Liver (tissue), 9 donors: ENCODE data around the gene POU3F4. TPM values are rescaled to one million over a fixed set of nuclear protein-coding genes. Genes with fewer than 3 reads are reported as not detected.

Experiments used
- DNase-seq: peaks from one replicate; pipeline ENCODE4 v3.0.0-alpha.2; 2017; ENCODE audit warnings: low spot score
- H3K27ac ChIP-seq, 2 donors: one replicate each; pipeline ENCODE4 v1.7.0; 2013; ENCODE audit warnings: inconsistent platforms in 2 of 2, low read length in 2 of 2, control low read depth in 1 of 2, low read depth in 1 of 2, mild to moderate bottlenecking in 1 of 2
- H3K27me3 ChIP-seq, 4 donors: one replicate each; pipeline versions ENCODE4 v1.6.1 to v1.7.0; 2013; ENCODE audit warnings: low read length in 3 of 4, inconsistent platforms in 1 of 4, mild to moderate bottlenecking in 1 of 4, moderate library complexity in 1 of 4; ENCODE audit not compliant: control insufficient read depth in 4 of 4, insufficient read depth in 4 of 4
- H3K36me3 ChIP-seq, 4 donors: one replicate each; pipeline versions ENCODE4 v1.6.1 to v1.7.0; 2013; ENCODE audit warnings: low read length in 3 of 4, mild to moderate bottlenecking in 3 of 4, low read depth in 1 of 4, moderate library complexity in 1 of 4; ENCODE audit not compliant: control insufficient read depth in 4 of 4, insufficient read depth in 3 of 4
- H3K4me1 ChIP-seq, 4 donors: one replicate each; pipeline versions ENCODE4 v1.6.1 to v1.7.0; 2013; ENCODE audit warnings: low read length in 3 of 4, mild to moderate bottlenecking in 3 of 4, moderate library complexity in 1 of 4; ENCODE audit not compliant: control insufficient read depth in 4 of 4, insufficient read depth in 4 of 4
- H3K4me3 ChIP-seq, 3 donors: one replicate each; pipeline versions ENCODE4 v1.6.1 to v1.7.0; 2013; ENCODE audit warnings: low read length in 3 of 3, control low read depth in 1 of 3, low read depth in 1 of 3, mild to moderate bottlenecking in 1 of 3
- H3K9ac ChIP-seq, 2 donors: one replicate each; pipeline ENCODE4 v1.7.0; 2013; ENCODE audit warnings: low read length in 2 of 2, mild to moderate bottlenecking in 2 of 2, moderate library complexity in 2 of 2, control low read depth in 1 of 2, low read depth in 1 of 2
- H3K9me3 ChIP-seq, 4 donors: one replicate each; pipeline versions ENCODE4 v1.6.1 to v1.7.0; 2013; ENCODE audit warnings: low read length in 3 of 4; ENCODE audit not compliant: control insufficient read depth in 4 of 4
- GABPA ChIP-seq, 2 donors: IDR thresholded peaks in 1 of 2; conservative IDR thresholded peaks in 1 of 2; 2 replicates each; pipeline ENCODE4 v1.6.1; 2016; ENCODE audit warnings: antibody characterized with exemption in 2 of 2, mild to moderate bottlenecking in 1 of 2, moderate library complexity in 1 of 2
- HNF4G ChIP-seq: IDR thresholded peaks from 2 replicates; pipeline ENCODE4 v1.6.1; 2016; ENCODE audit warnings: antibody characterized with exemption
- JUND ChIP-seq, 2 donors: IDR thresholded peaks; 2 replicates each; pipeline ENCODE4 v1.6.1; 2016; ENCODE audit warnings: antibody characterized with exemption in 2 of 2
- RAD21 ChIP-seq, 2 donors: IDR thresholded peaks; 2 replicates each; pipeline ENCODE4 v1.6.1; 2016; ENCODE audit warnings: antibody characterized with exemption in 2 of 2, mild to moderate bottlenecking in 2 of 2
- RXRA ChIP-seq, 2 donors: IDR thresholded peaks; 2 replicates each; pipeline ENCODE4 v1.6.1; 2017 to 2018; ENCODE audit warnings: antibody characterized with exemption in 2 of 2, mild to moderate bottlenecking in 1 of 2
- TAF1 ChIP-seq: conservative IDR thresholded peaks from 2 replicates; pipeline ENCODE4 v1.6.1; 2016; ENCODE audit warnings: antibody characterized with exemption, mild to moderate bottlenecking
- WGBS: extraction: QIAGEN DNeasy Blood & Tissue Kit; methylation state at CpG from one replicate; pipeline ENCODE4 v1.1.7; 2013; 5-methylcytosine and 5-hydroxymethylcytosine counted together
- polyA plus RNA-seq, 2 donors: library from polyadenylated mRNA; stranded (reverse) in 1 of 2; unstranded in 1 of 2; fragments of 200-250 nt in 1 of 2; fragments of >200 nt in 1 of 2; fragmentation: Nextera tagmentation in 1 of 2; extraction: Ambion mirVana in 1 of 2; gene quantifications; one replicate each; pipeline versions ENCODE4 v1.2.1 to v1.2.3, GENCODE V29; 2013 to 2015
- total RNA-seq, 2 donors: library from RNA; depleted of rRNA; stranded (reverse); fragments of >200 nt; gene quantifications; one replicate each; pipeline ENCODE4 v1.2.3, GENCODE V29; 2014
- TF ChIP-seq, protein P1 (sequence below): IDR thresholded peaks from 2 replicates; pipeline ENCODE4 v1.6.1; 2016; ENCODE audit warnings: antibody characterized with exemption, mild to moderate bottlenecking
- TF ChIP-seq, protein P2 (sequence below): IDR thresholded peaks from 2 replicates; pipeline ENCODE4 v1.6.1; 2016; ENCODE audit warnings: antibody characterized with exemption
- TF ChIP-seq, protein P3 (sequence below): IDR thresholded peaks from 2 replicates; pipeline ENCODE4 v1.6.1; 2016; ENCODE audit warnings: antibody characterized with exemption
- TF ChIP-seq, protein P4 (sequence below): fragments of 150-350 bp; IDR thresholded peaks from 2 replicates; pipeline ENCODE4 v1.5.1; 2017; ENCODE audit warnings: improper control_type of control experiment, low read depth, low read length; ENCODE audit not compliant: missing input control
- donor health status: healthy.
- donor health status: healthy.
- donor health status: healthy.
- donor health status: healthy.
- donor health status: healthy.

The POU3F4 gene
- total RNA-seq = not detected
- not detected for polyA plus RNA-seq

DNA sequence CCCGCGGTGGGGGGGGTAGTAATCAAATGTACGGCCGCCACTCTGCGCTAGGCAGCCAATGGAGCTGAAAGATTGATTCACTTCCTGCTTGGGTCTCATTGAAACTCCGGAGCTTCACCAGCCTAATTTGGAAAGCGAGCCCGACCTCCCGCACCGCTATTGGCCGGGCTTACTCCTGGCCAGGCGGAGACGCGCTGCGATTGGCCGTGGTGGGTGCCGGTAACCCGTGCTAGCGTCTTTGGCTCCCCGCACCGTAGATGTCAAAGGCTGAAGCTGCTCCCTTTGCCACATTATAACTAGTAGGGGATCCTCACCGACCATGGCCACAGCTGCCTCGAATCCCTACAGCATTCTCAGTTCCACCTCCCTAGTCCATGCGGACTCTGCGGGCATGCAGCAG, at the start of gene POU3F4:
Gene POU3F4 (plus strand): TSS at position 285 of the 400 bp plus-strand sequence. CDS start 35 bp downstream, at position 320.
- Histone ChIP-seq H3K36me3 (no peaks in the 10 kb centered on the region), H3K9ac (no peak within 1 kb of the TSS), H3K27ac (no peak within 1 kb of the TSS), H3K4me3 (peak within 1 kb of the TSS in 1 of 3 donors; percentile 17), H3K27me3 (peaks cover 0 to 22% (median 8%) of the 10 kb centered on the region in 4 donors), H3K4me1 (peaks cover 4 to 14% (median 10%) of the 10 kb centered on the region in 4 donors), H3K9me3 (peaks cover 0 to 5% (median 0%) of the 10 kb centered on the region in 4 donors)
- WGBS = 7% methylated on average over 25 of the region's 25 CpGs
- DNase-seq = no peak
- TF ChIP-seq, protein P1, sequence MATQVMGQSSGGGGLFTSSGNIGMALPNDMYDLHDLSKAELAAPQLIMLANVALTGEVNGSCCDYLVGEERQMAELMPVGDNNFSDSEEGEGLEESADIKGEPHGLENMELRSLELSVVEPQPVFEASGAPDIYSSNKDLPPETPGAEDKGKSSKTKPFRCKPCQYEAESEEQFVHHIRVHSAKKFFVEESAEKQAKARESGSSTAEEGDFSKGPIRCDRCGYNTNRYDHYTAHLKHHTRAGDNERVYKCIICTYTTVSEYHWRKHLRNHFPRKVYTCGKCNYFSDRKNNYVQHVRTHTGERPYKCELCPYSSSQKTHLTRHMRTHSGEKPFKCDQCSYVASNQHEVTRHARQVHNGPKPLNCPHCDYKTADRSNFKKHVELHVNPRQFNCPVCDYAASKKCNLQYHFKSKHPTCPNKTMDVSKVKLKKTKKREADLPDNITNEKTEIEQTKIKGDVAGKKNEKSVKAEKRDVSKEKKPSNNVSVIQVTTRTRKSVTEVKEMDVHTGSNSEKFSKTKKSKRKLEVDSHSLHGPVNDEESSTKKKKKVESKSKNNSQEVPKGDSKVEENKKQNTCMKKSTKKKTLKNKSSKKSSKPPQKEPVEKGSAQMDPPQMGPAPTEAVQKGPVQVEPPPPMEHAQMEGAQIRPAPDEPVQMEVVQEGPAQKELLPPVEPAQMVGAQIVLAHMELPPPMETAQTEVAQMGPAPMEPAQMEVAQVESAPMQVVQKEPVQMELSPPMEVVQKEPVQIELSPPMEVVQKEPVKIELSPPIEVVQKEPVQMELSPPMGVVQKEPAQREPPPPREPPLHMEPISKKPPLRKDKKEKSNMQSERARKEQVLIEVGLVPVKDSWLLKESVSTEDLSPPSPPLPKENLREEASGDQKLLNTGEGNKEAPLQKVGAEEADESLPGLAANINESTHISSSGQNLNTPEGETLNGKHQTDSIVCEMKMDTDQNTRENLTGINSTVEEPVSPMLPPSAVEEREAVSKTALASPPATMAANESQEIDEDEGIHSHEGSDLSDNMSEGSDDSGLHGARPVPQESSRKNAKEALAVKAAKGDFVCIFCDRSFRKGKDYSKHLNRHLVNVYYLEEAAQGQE = no peak
- TF ChIP-seq GABPA (IDR thresholded peaks at IDR 0.05 in 1 of 2, conservative IDR thresholded peaks at IDR 0.05 in 1 of 2) (no peak), RXRA (IDR thresholded peaks at IDR 0.05) (no peak), JUND (IDR thresholded peaks at IDR 0.05) (no peak), TAF1 (no peak), HNF4G (no peak)
- TF ChIP-seq, protein P2, sequence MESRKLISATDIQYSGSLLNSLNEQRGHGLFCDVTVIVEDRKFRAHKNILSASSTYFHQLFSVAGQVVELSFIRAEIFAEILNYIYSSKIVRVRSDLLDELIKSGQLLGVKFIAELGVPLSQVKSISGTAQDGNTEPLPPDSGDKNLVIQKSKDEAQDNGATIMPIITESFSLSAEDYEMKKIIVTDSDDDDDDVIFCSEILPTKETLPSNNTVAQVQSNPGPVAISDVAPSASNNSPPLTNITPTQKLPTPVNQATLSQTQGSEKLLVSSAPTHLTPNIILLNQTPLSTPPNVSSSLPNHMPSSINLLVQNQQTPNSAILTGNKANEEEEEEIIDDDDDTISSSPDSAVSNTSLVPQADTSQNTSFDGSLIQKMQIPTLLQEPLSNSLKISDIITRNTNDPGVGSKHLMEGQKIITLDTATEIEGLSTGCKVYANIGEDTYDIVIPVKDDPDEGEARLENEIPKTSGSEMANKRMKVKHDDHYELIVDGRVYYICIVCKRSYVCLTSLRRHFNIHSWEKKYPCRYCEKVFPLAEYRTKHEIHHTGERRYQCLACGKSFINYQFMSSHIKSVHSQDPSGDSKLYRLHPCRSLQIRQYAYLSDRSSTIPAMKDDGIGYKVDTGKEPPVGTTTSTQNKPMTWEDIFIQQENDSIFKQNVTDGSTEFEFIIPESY = no peak
- TF ChIP-seq, protein P3, sequence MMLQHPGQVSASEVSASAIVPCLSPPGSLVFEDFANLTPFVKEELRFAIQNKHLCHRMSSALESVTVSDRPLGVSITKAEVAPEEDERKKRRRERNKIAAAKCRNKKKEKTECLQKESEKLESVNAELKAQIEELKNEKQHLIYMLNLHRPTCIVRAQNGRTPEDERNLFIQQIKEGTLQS = no peak
- TF ChIP-seq, protein P4, sequence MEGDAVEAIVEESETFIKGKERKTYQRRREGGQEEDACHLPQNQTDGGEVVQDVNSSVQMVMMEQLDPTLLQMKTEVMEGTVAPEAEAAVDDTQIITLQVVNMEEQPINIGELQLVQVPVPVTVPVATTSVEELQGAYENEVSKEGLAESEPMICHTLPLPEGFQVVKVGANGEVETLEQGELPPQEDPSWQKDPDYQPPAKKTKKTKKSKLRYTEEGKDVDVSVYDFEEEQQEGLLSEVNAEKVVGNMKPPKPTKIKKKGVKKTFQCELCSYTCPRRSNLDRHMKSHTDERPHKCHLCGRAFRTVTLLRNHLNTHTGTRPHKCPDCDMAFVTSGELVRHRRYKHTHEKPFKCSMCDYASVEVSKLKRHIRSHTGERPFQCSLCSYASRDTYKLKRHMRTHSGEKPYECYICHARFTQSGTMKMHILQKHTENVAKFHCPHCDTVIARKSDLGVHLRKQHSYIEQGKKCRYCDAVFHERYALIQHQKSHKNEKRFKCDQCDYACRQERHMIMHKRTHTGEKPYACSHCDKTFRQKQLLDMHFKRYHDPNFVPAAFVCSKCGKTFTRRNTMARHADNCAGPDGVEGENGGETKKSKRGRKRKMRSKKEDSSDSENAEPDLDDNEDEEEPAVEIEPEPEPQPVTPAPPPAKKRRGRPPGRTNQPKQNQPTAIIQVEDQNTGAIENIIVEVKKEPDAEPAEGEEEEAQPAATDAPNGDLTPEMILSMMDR = no peak

DNA sequence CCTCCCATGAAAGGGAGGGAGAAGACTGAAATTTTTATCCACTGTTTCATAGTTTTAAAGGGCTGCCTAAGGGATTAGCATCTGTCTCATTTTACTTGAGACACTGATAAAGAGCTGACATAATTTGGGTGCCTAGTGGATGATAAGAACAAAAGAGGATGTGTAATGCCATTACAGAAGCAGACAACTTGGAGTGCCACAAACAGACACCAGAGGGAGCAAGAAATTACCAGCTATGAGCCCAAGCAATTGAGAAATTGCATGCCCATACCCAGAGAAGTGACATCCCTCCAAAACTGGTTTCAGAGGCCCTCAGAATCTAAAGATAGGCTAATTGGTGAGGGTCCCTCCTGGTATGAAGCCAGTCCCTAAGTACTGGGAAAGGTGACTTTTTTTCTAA, 38.5 kb upstream of the POU3F4 start:
- Histone ChIP-seq H3K4me1 (no peaks in the 10 kb centered on the region), H3K9ac (no peak overlapping the region), H3K9me3 (no peaks in the 10 kb centered on the region), H3K27ac (no peak overlapping the region), H3K27me3 (no peaks in the 10 kb centered on the region), H3K4me3 (no peak overlapping the region), H3K36me3 (no peaks in the 10 kb centered on the region)
- peak; percentile 68 to 84 for TF ChIP-seq RAD21 (IDR thresholded peaks at IDR 0.05)
- TF ChIP-seq, protein P4 = peak; percentile 63
- TF ChIP-seq JUND (IDR thresholded peaks at IDR 0.05) = no peak
- no peak for TF ChIP-seq HNF4G
- peak; percentile 32 for DNase-seq
